A673 (cell line): Measurements from ENCODE around the gene SYNE1. TPM values are rescaled to one million over a fixed set of nuclear protein-coding genes. Genes with fewer than 3 reads are reported as not detected.

Experiments
- BruUV-seq: library from RNA; stranded (reverse); fragments of 400-500 nt; replicated peaks from 2 replicates; lab custom pipeline; 2021; lab: Mats Ljungman, UMichigan
- CTCF ChIA-PET: fragments of 300-600 bp; sonication (Branson Sonifier 250); formaldehyde crosslinking; loops from one replicate; lab custom pipeline; 2022; ENCODE audit warnings: antibody characterized with exemption; lab: Charles Lee
- POLR2A ChIA-PET: fragments of 300-600 bp; sonication (Branson Sonifier 250); formaldehyde crosslinking; loops from one replicate; lab custom pipeline; 2022; ENCODE audit warnings: antibody characterized with exemption; ENCODE audit not compliant: low non-redundant PET; lab: Charles Lee
- DNase-seq: peaks from one replicate; pipeline ENCODE4 v3.0.0-alpha.2; 2015; ENCODE audit warnings: low spot score
- H3K27ac ChIP-seq: fragments of 200-600 bp; sonication (generic); 2 replicates; pipeline ENCODE4 v1.5.1; 2016; ENCODE audit warnings: mixed run types, low read depth, mild to moderate bottlenecking, mixed read lengths, antibody characterized with exemption, low read length; ENCODE audit not compliant: poor library complexity, severe bottlenecking
- H3K27me3 ChIP-seq: fragments of 200-600 bp; sonication (generic); replicated peaks from 2 replicates; pipeline ENCODE4 v1.6.1; 2017; ENCODE audit warnings: mixed run types, low read depth, mild to moderate bottlenecking, mixed read lengths, antibody characterized with exemption, low read length; ENCODE audit not compliant: insufficient read depth, poor library complexity
- H3K36me3 ChIP-seq: fragments of 200-600 bp; sonication (generic); 2 replicates; pipeline ENCODE4 v1.6.1; 2016; ENCODE audit warnings: mixed run types, mild to moderate bottlenecking, mixed read lengths, antibody characterized with exemption, low read length; ENCODE audit not compliant: insufficient read depth, poor library complexity, severe bottlenecking
- H3K4me1 ChIP-seq: fragments of 200-600 bp; sonication (generic); 2 replicates; pipeline ENCODE4 v1.6.1; 2017; ENCODE audit warnings: mixed run types, mild to moderate bottlenecking, mixed read lengths, antibody characterized with exemption, low read length; ENCODE audit not compliant: insufficient read depth, poor library complexity, severe bottlenecking
- H3K4me3 ChIP-seq: fragments of 200-600 bp; sonication (generic); 2 replicates; pipeline ENCODE4 v1.5.1; 2016; ENCODE audit warnings: low read depth, mixed run types, mild to moderate bottlenecking, mixed read lengths, low read length; ENCODE audit not compliant: poor library complexity, severe bottlenecking
- H3K9me3 ChIP-seq: fragments of 200-600 bp; sonication (generic); 2 replicates; pipeline ENCODE4 v1.6.1; 2016; ENCODE audit warnings: mixed run types, low read depth, mild to moderate bottlenecking, mixed read lengths, antibody characterized with exemption, low read length; ENCODE audit not compliant: poor library complexity, severe bottlenecking
- CTCF ChIP-seq: fragments of 300-800, 200-600 bp; sonication (generic); conservative IDR thresholded peaks from 2 replicates; pipeline ENCODE4 v1.5.1; 2017; ENCODE audit warnings: low read depth, mild to moderate bottlenecking, antibody characterized with exemption, low read length, moderate library complexity, mixed read lengths
- EZH2 ChIP-seq: fragments of 200-600 bp; sonication (generic); IDR thresholded peaks from 2 replicates; pipeline ENCODE4 v1.6.1; 2017; ENCODE audit warnings: borderline replicate concordance, low read depth, mild to moderate bottlenecking, mixed read lengths, antibody characterized with exemption, low read length; ENCODE audit not compliant: poor library complexity, severe bottlenecking
- intact Hi-C: fragments of 100-400 bp; cut with micrococcal nuclease; formaldehyde crosslinking; loops from one replicate; pipeline ENCODE4 v1.10.0; 2022; ENCODE audit not compliant: unreplicated experiment
- total RNA-seq: library from RNA; stranded (reverse); gene quantifications from 2 replicates; pipeline ENCODE4 v1.2.3, GENCODE V29; 2021

Gene SYNE1
- total RNA-seq, 1 experiment from 2014 or later, result 12.1 TPM

- no peak for DNase-seq
- no peaks in the 10 kb centered on the region for H3K27me3 ChIP-seq
- ChIA-PET POLR2A (no interaction called here), CTCF (no interaction called here)
- no peak for TF ChIP-seq EZH2
- TF ChIP-seq CTCF, result no peak
- no peaks in the 10 kb centered on the region for H3K9me3 ChIP-seq
- H3K27ac ChIP-seq, result no peak overlapping the region
- intact Hi-C loops, result no loop called here
- H3K36me3 ChIP-seq, result no peaks in the 10 kb centered on the region
- no TSS peak for BruUV-seq
- no peaks in the 10 kb centered on the region for H3K4me1 ChIP-seq
- no peak overlapping the region for H3K4me3 ChIP-seq
These were observed 40.4 kb downstream of the SYNE1 start for GRCh38 chr6:152596726-152597125.

DNA sequence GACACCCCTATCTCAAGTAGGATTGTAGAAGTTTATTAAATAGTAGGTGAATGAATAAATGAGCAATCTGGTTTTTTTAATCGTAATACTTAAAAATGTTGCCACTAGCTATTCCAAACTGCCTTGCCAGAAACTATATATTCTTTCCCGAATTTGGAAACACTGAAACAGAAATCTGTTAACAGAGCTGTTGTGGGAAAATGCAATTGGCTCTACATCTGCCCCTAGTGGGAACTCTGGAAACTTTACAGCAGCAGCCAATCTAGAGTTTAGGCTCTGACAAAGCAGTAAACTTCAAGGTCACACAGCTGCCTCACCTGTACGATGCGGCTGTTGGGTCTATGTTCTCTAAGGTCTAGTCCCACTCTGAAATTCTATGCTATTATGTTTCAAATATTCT is 41.7 kb downstream of the SYNE1 start:
- TF ChIP-seq EZH2, result no peak
- TF ChIP-seq CTCF, result peak; percentile 62
- Histone ChIP-seq H3K9me3 (peaks cover 4% of the 10 kb centered on the region), H3K4me1 (no peaks in the 10 kb centered on the region), H3K27ac (no peak overlapping the region), H3K4me3 (no peak overlapping the region), H3K36me3 (no peaks in the 10 kb centered on the region), H3K27me3 (no peaks in the 10 kb centered on the region)
- BruUV-seq, result no TSS peak
- CTCF ChIA-PET, result no interaction called here
- peak; percentile 19 for DNase-seq
- intact Hi-C loops, result no loop called here
- POLR2A ChIA-PET, result no interaction called here

GRCh38 chr6:152594701-152595100 is 42.5 kb downstream of the SYNE1 start:
- CTCF ChIA-PET, result no interaction called here
- peaks cover 4% of the 10 kb centered on the region for H3K9me3 ChIP-seq
- no peak for DNase-seq
- no peaks in the 10 kb centered on the region for H3K4me1 ChIP-seq
- H3K27ac ChIP-seq, result no peak overlapping the region
- no peaks in the 10 kb centered on the region for H3K27me3 ChIP-seq
- H3K36me3 ChIP-seq, result no peaks in the 10 kb centered on the region
- POLR2A ChIA-PET, result no interaction called here
- intact Hi-C loops, result no loop called here
- no peak overlapping the region for H3K4me3 ChIP-seq
- no TSS peak for BruUV-seq
- TF ChIP-seq CTCF (no peak), EZH2 (no peak)
